Stomach (tissue), 4 donors: ENCODE data around the gene INPP5A.
"Not testable (repeated sequence)": the region's sequence is repeated elsewhere in the genome, so short reads cannot be mapped to it uniquely, and the experiment has no call there.

Source experiments
- CTCF ChIP-seq, 7 experiments: fragments of 450-650 bp in 4 of 7; fragments of 200-600 bp in 3 of 7; sonication (generic) in 3 of 7; IDR thresholded peaks; one replicate each; pipeline ENCODE4 v1.5.1; 2016 to 2019; ENCODE audit warnings: antibody characterized with exemption in 7 of 7, control low read depth in 2 of 7, mild to moderate bottlenecking in 1 of 7
- POLR2A ChIP-seq, 4 donors: fragments of 450-650 bp; IDR thresholded peaks; one replicate each; pipeline ENCODE4 v1.6.1; 2016; ENCODE audit warnings: antibody characterized with exemption in 4 of 4, control low read depth in 2 of 4, mild to moderate bottlenecking in 1 of 4, moderate library complexity in 1 of 4

GRCh38 chr10:132743196-132743924 lies 205.8 kb downstream of the INPP5A start:
- TF ChIP-seq CTCF, POLR2A (IDR thresholded peaks at IDR 0.05): not testable (repeated sequence)
